ENCODE data around the gene NFATC2. TPM values are rescaled to one million over a fixed set of nuclear protein-coding genes. Genes with fewer than 3 reads are reported as not detected.

Gene NFATC2
- total RNA-seq, 4 donors from 2014 or later = 1.6 to 3.9 (median 2.8) TPM

DNA sequence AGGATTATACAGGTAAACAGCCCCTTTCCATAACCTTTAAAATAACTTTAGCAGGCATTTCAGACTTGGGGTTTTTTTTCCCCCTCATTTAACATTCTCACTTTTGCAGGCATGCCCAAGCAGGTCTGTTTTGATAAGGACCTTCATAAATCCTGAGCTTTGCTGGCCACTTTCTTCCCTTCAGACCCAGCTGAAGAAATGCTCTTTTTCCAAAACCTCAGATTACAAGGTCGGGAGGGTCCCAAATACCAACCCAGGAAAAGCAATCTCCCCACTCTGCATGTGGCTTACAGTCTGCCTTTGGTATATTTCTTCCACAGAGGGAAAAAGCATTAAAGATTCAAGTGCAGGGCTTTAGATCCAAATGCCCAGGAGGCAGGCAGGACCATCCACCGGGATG lies 6.8 kb downstream of the NFATC2 start:
- Histone ChIP-seq H3K36me3 (no peaks in the 10 kb centered on the region), H3K9me3 (no peaks in the 10 kb centered on the region), H3K27ac (peak overlapping the region in 2 of 4 donors; percentile 60 to 78), H3K27me3 (no peaks in the 10 kb centered on the region), H3K4me1 (peaks cover 28 to 31% of the 10 kb centered on the region in 2 donors), H3K4me3 (no peak overlapping the region)
- intact Hi-C loops (cut with DNase I; ENCODE audit: low total_unique reads) = loop anchor here (5.0 kb wide), 1 partner anchor 37 kb away; no protein-coding TSS in a partner anchor
- DNase-seq = no peak
- TF ChIP-seq CTCF (IDR thresholded peaks at IDR 0.05 in 4 of 5, conservative IDR thresholded peaks at IDR 0.05 in 1 of 5) (no peak), POLR2A (IDR thresholded peaks at IDR 0.05) (no peak)
- ATAC-seq = no peak
- in situ Hi-C loops (cut with MboI; ENCODE audit: low sequenced_read_pairs in 4 of 4) = no loop called here

DNA sequence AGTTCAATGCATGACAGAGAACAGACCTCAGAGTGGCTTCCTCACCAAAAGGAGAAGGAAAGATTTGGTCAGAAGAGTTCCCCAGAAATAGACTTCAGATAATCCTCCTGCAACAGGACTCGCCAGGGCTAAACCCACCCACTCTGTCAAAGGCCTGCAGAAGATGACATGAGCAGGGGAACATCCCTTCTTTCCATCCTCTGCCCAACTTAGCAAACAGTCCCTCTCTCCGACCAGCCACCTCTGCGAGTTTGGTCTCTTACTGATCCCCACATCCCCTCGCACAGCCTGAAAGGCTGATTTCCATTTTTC lies 7.5 kb downstream of the NFATC2 start:
- in situ Hi-C loops (cut with MboI; ENCODE audit: low sequenced_read_pairs in 4 of 4) (no loop called here), intact Hi-C loops (cut with DNase I; ENCODE audit: low total_unique reads) (loop anchor here (5.0 kb wide), 1 partner anchor 37 kb away; no protein-coding TSS in a partner anchor)
- Histone ChIP-seq H3K4me3 (no peak overlapping the region), H3K27ac (no peak overlapping the region), H3K27me3 (no peaks in the 10 kb centered on the region), H3K4me1 (peaks cover 27% of the 10 kb centered on the region in 2 donors), H3K36me3 (no peaks in the 10 kb centered on the region), H3K9me3 (no peaks in the 10 kb centered on the region)
- TF ChIP-seq CTCF (IDR thresholded peaks at IDR 0.05 in 4 of 5, conservative IDR thresholded peaks at IDR 0.05 in 1 of 5) = no peak
- no peak for TF ChIP-seq POLR2A (IDR thresholded peaks at IDR 0.05)
- no peak for ATAC-seq
- no peak for DNase-seq

DNA sequence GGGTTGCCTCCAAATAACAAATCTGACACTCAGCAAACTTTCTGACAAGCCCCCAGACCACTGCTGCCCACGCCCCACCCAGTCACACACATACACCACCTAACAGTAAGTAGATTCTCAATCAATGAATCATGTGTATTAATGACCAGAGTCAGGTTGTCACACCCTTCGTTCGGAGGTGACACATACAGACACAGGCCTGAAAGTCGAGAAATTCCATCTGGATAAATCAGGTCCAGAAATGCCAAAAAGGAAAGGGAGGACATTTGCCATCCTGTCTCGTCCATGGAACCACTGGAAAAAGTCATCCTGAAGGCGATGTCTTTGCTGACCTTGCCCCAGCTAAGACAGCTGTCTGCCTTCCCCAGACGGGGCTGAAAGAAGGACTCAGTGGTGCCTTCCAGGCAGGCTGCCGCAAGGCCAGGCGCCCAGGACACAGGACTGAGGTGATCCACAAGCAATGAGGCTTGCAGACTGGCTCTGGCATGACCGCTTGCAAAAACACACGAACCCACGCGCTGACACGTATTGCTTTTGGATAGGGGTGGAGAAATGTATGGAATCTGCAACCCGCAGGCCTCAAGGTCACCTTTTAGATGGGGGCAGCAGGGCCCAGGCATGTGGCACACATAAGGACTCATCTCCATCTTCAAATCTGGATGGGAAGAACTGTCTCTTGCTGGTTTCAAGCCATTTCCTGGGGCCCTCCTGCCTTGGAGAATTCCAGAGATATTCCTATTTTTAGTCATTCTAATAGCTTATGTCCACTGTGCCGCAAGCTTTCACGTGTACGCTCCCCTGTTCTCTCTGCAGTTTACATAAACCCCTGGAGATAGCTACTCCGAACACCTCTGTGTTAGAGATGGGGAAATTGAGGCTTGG lies 9.0 kb downstream of the NFATC2 start:
- H3K27me3 ChIP-seq = no peaks in the 10 kb centered on the region
- no peaks in the 10 kb centered on the region for H3K9me3 ChIP-seq
- peaks cover 27 to 31% of the 10 kb centered on the region in 2 donors for H3K4me1 ChIP-seq
- TF ChIP-seq CTCF (IDR thresholded peaks at IDR 0.05 in 4 of 5, conservative IDR thresholded peaks at IDR 0.05 in 1 of 5) (no peak), POLR2A (IDR thresholded peaks at IDR 0.05) (no peak)
- H3K27ac ChIP-seq = peak overlapping the region; percentile 46 to 75 (median 65)
- H3K36me3 ChIP-seq = no peaks in the 10 kb centered on the region
- in situ Hi-C loops (cut with MboI; ENCODE audit: low sequenced_read_pairs in 4 of 4) = no loop called here
- intact Hi-C loops (cut with DNase I; ENCODE audit: low total_unique reads) = no loop called here
- H3K4me3 ChIP-seq = no peak overlapping the region
- DNase-seq (no peak), ATAC-seq (peak; percentile 10 to 16)

DNA sequence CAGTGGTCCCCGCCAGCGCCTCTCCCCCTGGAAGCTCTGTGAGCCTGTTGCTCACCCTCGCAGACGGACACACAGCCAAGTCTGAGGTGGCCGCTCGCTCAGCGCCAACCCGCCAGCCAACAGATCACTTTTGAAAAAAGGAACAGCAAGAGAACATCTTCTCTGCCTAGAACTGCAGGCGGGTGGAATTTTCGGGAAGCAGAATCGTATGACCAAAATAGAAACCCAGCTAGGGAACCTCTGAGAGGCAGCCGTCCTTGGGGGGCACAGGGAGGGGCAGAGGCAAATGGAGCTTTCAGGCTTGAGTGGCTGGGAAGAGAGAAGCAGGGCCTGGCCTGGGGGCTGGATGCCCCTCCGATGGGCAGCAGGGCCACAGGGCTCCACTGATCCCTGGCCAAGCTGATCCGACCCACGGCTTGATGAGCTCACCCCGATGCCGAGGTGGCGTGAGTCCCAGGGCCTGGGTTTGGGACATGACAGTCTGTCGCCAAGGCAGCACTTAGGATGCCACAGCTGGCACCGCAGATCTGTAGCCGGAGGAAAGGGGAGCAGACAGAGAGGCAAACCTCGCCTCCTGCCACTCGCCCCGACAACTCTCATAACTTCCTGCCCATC lies 9.8 kb downstream of the NFATC2 start:
- Histone ChIP-seq H3K4me1 (peaks cover 27 to 31% of the 10 kb centered on the region in 2 donors), H3K9me3 (no peaks in the 10 kb centered on the region), H3K27ac (peak overlapping the region; percentile 46 to 75 (median 65)), H3K27me3 (no peaks in the 10 kb centered on the region), H3K4me3 (peak overlapping the region; percentile 6 to 40 (median 18)), H3K36me3 (no peaks in the 10 kb centered on the region)
- ATAC-seq (peak; percentile 35 to 43), DNase-seq (peak; percentile 44 to 46)
- intact Hi-C loops (cut with DNase I; ENCODE audit: low total_unique reads) = no loop called here
- TF ChIP-seq POLR2A (IDR thresholded peaks at IDR 0.05) = no peak
- no peak for TF ChIP-seq CTCF (IDR thresholded peaks at IDR 0.05 in 4 of 5, conservative IDR thresholded peaks at IDR 0.05 in 1 of 5)
- in situ Hi-C loops (cut with MboI; ENCODE audit: low sequenced_read_pairs in 4 of 4) = no loop called here
